ENCODE results near the gene HAPLN1. TPM values are rescaled to one million over a fixed set of nuclear protein-coding genes. Genes with fewer than 3 reads are reported as not detected.

HAPLN1 gene
- total and polyA plus RNA-seq, 7 donors, result not detected

- peaks cover 3% of the 10 kb centered on the region for H3K9me3 ChIP-seq
- TF ChIP-seq, protein P1, sequence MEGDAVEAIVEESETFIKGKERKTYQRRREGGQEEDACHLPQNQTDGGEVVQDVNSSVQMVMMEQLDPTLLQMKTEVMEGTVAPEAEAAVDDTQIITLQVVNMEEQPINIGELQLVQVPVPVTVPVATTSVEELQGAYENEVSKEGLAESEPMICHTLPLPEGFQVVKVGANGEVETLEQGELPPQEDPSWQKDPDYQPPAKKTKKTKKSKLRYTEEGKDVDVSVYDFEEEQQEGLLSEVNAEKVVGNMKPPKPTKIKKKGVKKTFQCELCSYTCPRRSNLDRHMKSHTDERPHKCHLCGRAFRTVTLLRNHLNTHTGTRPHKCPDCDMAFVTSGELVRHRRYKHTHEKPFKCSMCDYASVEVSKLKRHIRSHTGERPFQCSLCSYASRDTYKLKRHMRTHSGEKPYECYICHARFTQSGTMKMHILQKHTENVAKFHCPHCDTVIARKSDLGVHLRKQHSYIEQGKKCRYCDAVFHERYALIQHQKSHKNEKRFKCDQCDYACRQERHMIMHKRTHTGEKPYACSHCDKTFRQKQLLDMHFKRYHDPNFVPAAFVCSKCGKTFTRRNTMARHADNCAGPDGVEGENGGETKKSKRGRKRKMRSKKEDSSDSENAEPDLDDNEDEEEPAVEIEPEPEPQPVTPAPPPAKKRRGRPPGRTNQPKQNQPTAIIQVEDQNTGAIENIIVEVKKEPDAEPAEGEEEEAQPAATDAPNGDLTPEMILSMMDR (IDR thresholded peaks at IDR 0.05), result no peak
- H3K4me3 ChIP-seq, result no peak overlapping the region
- no peak for DNase-seq
- no peak overlapping the region for H3K27ac ChIP-seq
- no peak for ATAC-seq
- intact Hi-C loops (cut with DNase I), result no loop called here
- H3K4me1 ChIP-seq, result no peaks in the 10 kb centered on the region
- H3K36me3 ChIP-seq (ENCODE audit: insufficient read depth in 1 of 2, low read depth in 1 of 2), result no peaks in the 10 kb centered on the region
- H3K27me3 ChIP-seq (ENCODE audit: insufficient read depth in 3 of 3, low read length in 2 of 3), result no peaks in the 10 kb centered on the region
- WGBS, 3 donors, result 68 to 82% (median 68%) methylated on average over 1 of the region's 1 CpG
These were observed 32.0 kb upstream of the HAPLN1 start for GRCh38 chr5:83752700-83753099.

GRCh38 chr5:83751201-83751600 lies 30.5 kb upstream of the HAPLN1 start:
- no peak for ATAC-seq
- intact Hi-C loops (cut with DNase I), result no loop called here
- H3K4me1 ChIP-seq, result no peaks in the 10 kb centered on the region
- no peak for DNase-seq
- TF ChIP-seq, protein P1 (IDR thresholded peaks at IDR 0.05), result no peak
- H3K4me3 ChIP-seq, result no peak overlapping the region
- 0 to 44% (median 0%) methylated on average over 1 of the region's 1 CpG for WGBS, 3 donors
- no peak overlapping the region for H3K27ac ChIP-seq
- no peaks in the 10 kb centered on the region for H3K27me3 ChIP-seq (ENCODE audit: insufficient read depth in 3 of 3, low read length in 2 of 3)
- H3K9me3 ChIP-seq, result peaks cover 3% of the 10 kb centered on the region
- H3K36me3 ChIP-seq (ENCODE audit: insufficient read depth in 1 of 2, low read depth in 1 of 2), result no peaks in the 10 kb centered on the region

DNA sequence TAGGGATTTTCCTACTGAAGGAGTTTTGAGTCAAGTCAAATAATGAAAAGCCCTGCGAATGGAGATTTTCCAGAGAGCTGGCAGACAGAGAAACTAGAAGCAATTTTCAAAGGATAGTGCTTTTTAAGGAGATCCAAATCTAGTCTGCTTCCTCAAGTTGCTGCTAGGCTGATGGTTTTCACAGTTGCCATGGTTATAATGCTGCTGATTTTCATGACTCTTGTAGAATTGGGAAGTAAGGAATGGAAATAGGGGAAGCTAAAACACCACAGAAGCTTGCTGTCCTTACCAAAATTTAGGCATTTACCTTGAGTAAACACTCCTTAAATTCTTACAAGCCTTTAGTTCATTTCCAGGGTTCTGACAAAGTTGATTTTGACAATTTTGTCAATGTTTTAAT lies 30.1 kb upstream of the HAPLN1 start:
- Histone ChIP-seq H3K27ac (no peak overlapping the region), H3K9me3 (peaks cover 3% of the 10 kb centered on the region), H3K4me3 (no peak overlapping the region), H3K36me3 (ENCODE audit: insufficient read depth in 1 of 2, low read depth in 1 of 2) (no peaks in the 10 kb centered on the region), H3K4me1 (no peaks in the 10 kb centered on the region), H3K27me3 (ENCODE audit: insufficient read depth in 3 of 3, low read length in 2 of 3) (no peaks in the 10 kb centered on the region)
- intact Hi-C loops (cut with DNase I), result no loop called here
- ATAC-seq, result no peak
- TF ChIP-seq, protein P1 (IDR thresholded peaks at IDR 0.05), result no peak
- WGBS, 3 donors, result 85 to 92% (median 88%) methylated on average over 1 of the region's 1 CpG
- DNase-seq, result no peak

DNA sequence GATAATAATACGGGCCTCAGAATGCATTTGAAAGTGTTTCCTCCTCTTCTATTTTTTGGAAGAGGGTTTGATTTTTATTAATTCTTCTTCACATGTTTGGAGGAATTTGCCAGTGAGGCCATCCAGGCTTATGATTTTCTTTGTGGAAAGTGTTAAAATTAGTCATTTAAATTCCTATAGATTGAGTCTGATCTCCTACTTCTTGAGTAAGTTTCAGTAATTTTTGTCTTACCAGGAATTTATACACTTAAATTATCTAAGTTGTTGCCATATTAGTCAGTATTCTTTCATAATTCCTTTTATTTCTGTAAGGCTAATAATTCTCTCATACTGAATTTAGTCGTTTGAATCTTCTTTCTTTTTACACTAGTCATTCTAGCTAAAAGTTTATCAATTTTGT lies 25.2 kb upstream of the HAPLN1 start:
- DNase-seq (no peak), ATAC-seq (no peak)
- Histone ChIP-seq H3K36me3 (ENCODE audit: insufficient read depth in 1 of 2, low read depth in 1 of 2) (no peaks in the 10 kb centered on the region), H3K27ac (no peak overlapping the region), H3K9me3 (peaks cover 3% of the 10 kb centered on the region), H3K4me3 (no peak overlapping the region), H3K27me3 (ENCODE audit: insufficient read depth in 3 of 3, low read length in 2 of 3) (no peaks in the 10 kb centered on the region), H3K4me1 (no peaks in the 10 kb centered on the region)
- 87 to 91% (median 90%) methylated on average over 2 of the region's 2 CpGs for WGBS, 3 donors
- TF ChIP-seq, protein P1 (IDR thresholded peaks at IDR 0.05), result no peak
- intact Hi-C loops (cut with DNase I), result no loop called here

DNA sequence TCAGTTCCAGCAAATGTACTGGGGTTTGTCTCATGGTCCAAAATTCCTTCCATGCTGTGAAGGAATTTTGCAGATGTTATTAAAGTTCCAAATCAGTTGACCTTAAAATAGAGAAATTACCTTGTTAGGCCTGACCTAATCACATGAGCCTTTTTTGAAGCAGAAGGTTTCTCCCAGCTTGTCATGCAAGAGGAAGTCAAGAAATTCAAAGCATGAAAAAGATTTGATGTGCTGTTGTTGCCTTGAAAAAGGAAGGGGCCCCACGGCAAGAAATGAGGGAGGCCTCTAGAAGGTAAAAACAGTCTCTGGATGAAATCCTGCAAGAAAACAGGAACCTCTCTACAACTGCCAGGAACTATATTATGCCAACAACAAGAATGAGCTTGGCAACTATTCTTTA lies 24.2 kb upstream of the HAPLN1 start:
- Histone ChIP-seq H3K27ac (no peak overlapping the region), H3K4me3 (no peak overlapping the region), H3K36me3 (ENCODE audit: insufficient read depth in 1 of 2, low read depth in 1 of 2) (no peaks in the 10 kb centered on the region), H3K4me1 (no peaks in the 10 kb centered on the region), H3K27me3 (ENCODE audit: insufficient read depth in 3 of 3, low read length in 2 of 3) (no peaks in the 10 kb centered on the region), H3K9me3 (peaks cover 3% of the 10 kb centered on the region)
- 24 to 62% (median 29%) methylated on average over 1 of the region's 1 CpG for WGBS, 3 donors
- DNase-seq (no peak), ATAC-seq (no peak)
- intact Hi-C loops (cut with DNase I), result no loop called here
- TF ChIP-seq, protein P1 (IDR thresholded peaks at IDR 0.05), result no peak
